ENCODE measurements around the gene UBR7. TPM values are rescaled to one million over a fixed set of nuclear protein-coding genes. Genes with fewer than 3 reads are reported as not detected.

UBR7 gene
- polyA plus RNA-seq, 4 donors = 12.7 to 19.0 (median 13.8) TPM

GRCh38 chr14:93207468-93208308 is 632 bp downstream of the UBR7 start:
- H3K4me1 ChIP-seq (ENCODE audit: control insufficient read depth in 3 of 3, insufficient read depth in 2 of 3, low read depth in 1 of 3, low read length in 2 of 3) = peaks cover 0 to 3% (median 0%) of the 10 kb centered on the region in 3 donors
- H3K27ac ChIP-seq (ENCODE audit: low read depth in 1 of 3, low read length in 2 of 3) = peak overlapping the region; percentile 78 to 90 (median 81)
- H3K27me3 ChIP-seq (ENCODE audit: control insufficient read depth in 3 of 3, insufficient read depth in 3 of 3, low read length in 3 of 3) = no peaks in the 10 kb centered on the region
- DNase-seq (peak; percentile 44 to 45), FAIRE-seq (no peak)
- H3K9me3 ChIP-seq (ENCODE audit: control insufficient read depth in 2 of 2, insufficient read depth in 1 of 2, low read depth in 1 of 2, low read length in 1 of 2) = no peaks in the 10 kb centered on the region
- H3K36me3 ChIP-seq (ENCODE audit: control insufficient read depth in 3 of 3, insufficient read depth in 2 of 3, low read depth in 1 of 3, low read length in 3 of 3) = peaks cover 4 to 6% (median 5%) of the 10 kb centered on the region in 3 donors
- WGBS, 3 donors = 0% methylated on average over 18 to 23 of the region's 23 CpGs
- H3K4me3 ChIP-seq (ENCODE audit: low read depth in 1 of 3, low read length in 3 of 3) = peak overlapping the region; percentile 79 to 95 (median 83)

- Histone ChIP-seq H3K4me3 (ENCODE audit: low read depth in 1 of 3, low read length in 3 of 3) (no peak overlapping the region), H3K27ac (ENCODE audit: low read depth in 1 of 3, low read length in 2 of 3) (no peak overlapping the region), H3K36me3 (ENCODE audit: control insufficient read depth in 3 of 3, insufficient read depth in 2 of 3, low read depth in 1 of 3, low read length in 3 of 3) (peaks cover 10 to 23% (median 13%) of the 10 kb centered on the region in 3 donors), H3K9me3 (ENCODE audit: control insufficient read depth in 2 of 2, insufficient read depth in 1 of 2, low read depth in 1 of 2, low read length in 1 of 2) (no peaks in the 10 kb centered on the region), H3K4me1 (ENCODE audit: control insufficient read depth in 3 of 3, insufficient read depth in 2 of 3, low read depth in 1 of 3, low read length in 2 of 3) (no peaks in the 10 kb centered on the region), H3K27me3 (ENCODE audit: control insufficient read depth in 3 of 3, insufficient read depth in 3 of 3, low read length in 3 of 3) (no peaks in the 10 kb centered on the region)
- FAIRE-seq (no peak), DNase-seq (no peak)
- 74 to 78% (median 77%) methylated on average over 3 of the region's 3 CpGs for WGBS, 3 donors
Measured at GRCh38 chr14:93212432-93212831, 5.4 kb downstream of the UBR7 start.

- DNase-seq (no peak), FAIRE-seq (no peak)
- H3K4me1 ChIP-seq (ENCODE audit: control insufficient read depth in 3 of 3, insufficient read depth in 2 of 3, low read depth in 1 of 3, low read length in 2 of 3) = no peaks in the 10 kb centered on the region
- H3K36me3 ChIP-seq (ENCODE audit: control insufficient read depth in 3 of 3, insufficient read depth in 2 of 3, low read depth in 1 of 3, low read length in 3 of 3) = peaks cover 10 to 27% (median 15%) of the 10 kb centered on the region in 3 donors
- H3K9me3 ChIP-seq (ENCODE audit: control insufficient read depth in 2 of 2, insufficient read depth in 1 of 2, low read depth in 1 of 2, low read length in 1 of 2) = no peaks in the 10 kb centered on the region
- H3K27ac ChIP-seq (ENCODE audit: low read depth in 1 of 3, low read length in 2 of 3) = no peak overlapping the region
- WGBS, 3 donors = 89 to 96% (median 89%) methylated on average over 2 of the region's 2 CpGs
- H3K27me3 ChIP-seq (ENCODE audit: control insufficient read depth in 3 of 3, insufficient read depth in 3 of 3, low read length in 3 of 3) = no peaks in the 10 kb centered on the region
- H3K4me3 ChIP-seq (ENCODE audit: low read depth in 1 of 3, low read length in 3 of 3) = no peak overlapping the region
Measured at GRCh38 chr14:93214598-93214997, 7.5 kb downstream of the UBR7 start.

GRCh38 chr14:93219103-93219726 is 12.2 kb downstream of the UBR7 start:
- WGBS, 3 donors = 42 to 58% (median 53%) methylated on average over 3 of the region's 3 CpGs
- Histone ChIP-seq H3K4me3 (ENCODE audit: low read depth in 1 of 3, low read length in 3 of 3) (no peak overlapping the region), H3K4me1 (ENCODE audit: control insufficient read depth in 3 of 3, insufficient read depth in 2 of 3, low read depth in 1 of 3, low read length in 2 of 3) (no peaks in the 10 kb centered on the region), H3K9me3 (ENCODE audit: control insufficient read depth in 2 of 2, insufficient read depth in 1 of 2, low read depth in 1 of 2, low read length in 1 of 2) (no peaks in the 10 kb centered on the region), H3K27ac (ENCODE audit: low read depth in 1 of 3, low read length in 2 of 3) (no peak overlapping the region), H3K27me3 (ENCODE audit: control insufficient read depth in 3 of 3, insufficient read depth in 3 of 3, low read length in 3 of 3) (no peaks in the 10 kb centered on the region), H3K36me3 (ENCODE audit: control insufficient read depth in 3 of 3, insufficient read depth in 2 of 3, low read depth in 1 of 3, low read length in 3 of 3) (peaks cover 6 to 49% (median 14%) of the 10 kb centered on the region in 3 donors)
- no peak for FAIRE-seq
- peak; percentile 66 to 71 for DNase-seq

GRCh38 chr14:93220509-93220908 is 13.5 kb downstream of the UBR7 start:
- DNase-seq (no peak), FAIRE-seq (no peak)
- no peak overlapping the region for H3K27ac ChIP-seq (ENCODE audit: low read depth in 1 of 3, low read length in 2 of 3)
- no peaks in the 10 kb centered on the region for H3K4me1 ChIP-seq (ENCODE audit: control insufficient read depth in 3 of 3, insufficient read depth in 2 of 3, low read depth in 1 of 3, low read length in 2 of 3)
- H3K36me3 ChIP-seq (ENCODE audit: control insufficient read depth in 3 of 3, insufficient read depth in 2 of 3, low read depth in 1 of 3, low read length in 3 of 3) = peaks cover 8 to 47% (median 14%) of the 10 kb centered on the region in 3 donors
- no peaks in the 10 kb centered on the region for H3K27me3 ChIP-seq (ENCODE audit: control insufficient read depth in 3 of 3, insufficient read depth in 3 of 3, low read length in 3 of 3)
- no peaks in the 10 kb centered on the region for H3K9me3 ChIP-seq (ENCODE audit: control insufficient read depth in 2 of 2, insufficient read depth in 1 of 2, low read depth in 1 of 2, low read length in 1 of 2)
- no peak overlapping the region for H3K4me3 ChIP-seq (ENCODE audit: low read depth in 1 of 3, low read length in 3 of 3)

- no peaks in the 10 kb centered on the region for H3K9me3 ChIP-seq (ENCODE audit: control insufficient read depth in 2 of 2, insufficient read depth in 1 of 2, low read depth in 1 of 2, low read length in 1 of 2)
- H3K27ac ChIP-seq (ENCODE audit: low read depth in 1 of 3, low read length in 2 of 3) = no peak overlapping the region
- peaks cover 9 to 45% (median 23%) of the 10 kb centered on the region in 3 donors for H3K36me3 ChIP-seq (ENCODE audit: control insufficient read depth in 3 of 3, insufficient read depth in 2 of 3, low read depth in 1 of 3, low read length in 3 of 3)
- DNase-seq (no peak), FAIRE-seq (no peak)
- WGBS, 3 donors = 97 to 98% (median 97%) methylated on average over 27 of the region's 27 CpGs
- no peaks in the 10 kb centered on the region for H3K4me1 ChIP-seq (ENCODE audit: control insufficient read depth in 3 of 3, insufficient read depth in 2 of 3, low read depth in 1 of 3, low read length in 2 of 3)
- H3K4me3 ChIP-seq (ENCODE audit: low read depth in 1 of 3, low read length in 3 of 3) = no peak overlapping the region
- H3K27me3 ChIP-seq (ENCODE audit: control insufficient read depth in 3 of 3, insufficient read depth in 3 of 3, low read length in 3 of 3) = no peaks in the 10 kb centered on the region
Measured at GRCh38 chr14:93223565-93223964, 16.5 kb downstream of the UBR7 start.

GRCh38 chr14:93228550-93228949 is 21.5 kb downstream of the UBR7 start:
- FAIRE-seq = no peak
- Histone ChIP-seq H3K27ac (ENCODE audit: low read depth in 1 of 3, low read length in 2 of 3) (no peak overlapping the region), H3K27me3 (ENCODE audit: control insufficient read depth in 3 of 3, insufficient read depth in 3 of 3, low read length in 3 of 3) (peaks cover 0 to 7% (median 0%) of the 10 kb centered on the region in 3 donors), H3K4me3 (ENCODE audit: low read depth in 1 of 3, low read length in 3 of 3) (no peak overlapping the region), H3K4me1 (ENCODE audit: control insufficient read depth in 3 of 3, insufficient read depth in 2 of 3, low read depth in 1 of 3, low read length in 2 of 3) (peaks cover 0 to 2% (median 0%) of the 10 kb centered on the region in 3 donors), H3K36me3 (ENCODE audit: control insufficient read depth in 3 of 3, insufficient read depth in 2 of 3, low read depth in 1 of 3, low read length in 3 of 3) (peaks cover 7 to 20% (median 19%) of the 10 kb centered on the region in 3 donors), H3K9me3 (ENCODE audit: control insufficient read depth in 2 of 2, insufficient read depth in 1 of 2, low read depth in 1 of 2, low read length in 1 of 2) (no peaks in the 10 kb centered on the region)
- WGBS, 3 donors = 91 to 97% (median 97%) methylated on average over 8 of the region's 8 CpGs
- no peak for DNase-seq

- Histone ChIP-seq H3K36me3 (ENCODE audit: control insufficient read depth in 3 of 3, insufficient read depth in 2 of 3, low read depth in 1 of 3, low read length in 3 of 3) (peaks cover 6 to 18% (median 11%) of the 10 kb centered on the region in 3 donors), H3K9me3 (ENCODE audit: control insufficient read depth in 2 of 2, insufficient read depth in 1 of 2, low read depth in 1 of 2, low read length in 1 of 2) (no peaks in the 10 kb centered on the region), H3K27me3 (ENCODE audit: control insufficient read depth in 3 of 3, insufficient read depth in 3 of 3, low read length in 3 of 3) (peaks cover 0 to 7% (median 0%) of the 10 kb centered on the region in 3 donors), H3K27ac (ENCODE audit: low read depth in 1 of 3, low read length in 2 of 3) (no peak overlapping the region), H3K4me3 (ENCODE audit: low read depth in 1 of 3, low read length in 3 of 3) (no peak overlapping the region), H3K4me1 (ENCODE audit: control insufficient read depth in 3 of 3, insufficient read depth in 2 of 3, low read depth in 1 of 3, low read length in 2 of 3) (peaks cover 0 to 2% (median 0%) of the 10 kb centered on the region in 3 donors)
- no peak for FAIRE-seq
- 88 to 93% (median 92%) methylated on average over 14 to 16 of the region's 16 CpGs for WGBS, 3 donors
- DNase-seq = no peak
Measured at GRCh38 chr14:93230539-93230938, 23.5 kb downstream of the UBR7 start.
